Measurements from ENCODE around the gene OSMR. TPM values are rescaled to one million over a fixed set of nuclear protein-coding genes. Genes with fewer than 3 reads are reported as not detected.

Gene OSMR
- total and polyA plus RNA-seq, 9 of the 15 experiments (the other 6 are each of a cell fraction or from before 2014, with no cell fraction given), result 0.18 to 1.7 (median 0.94) TPM

- H3K9me3 ChIP-seq (replicated peaks; ENCODE audit: control insufficient read depth, insufficient read depth, low read depth, low read length), result no peaks in the 10 kb centered on the region
- no peaks in the 10 kb centered on the region for H3K36me3 ChIP-seq (ENCODE audit: control insufficient read depth, insufficient read depth, low read length)
- intact Hi-C loops (cut with micrococcal nuclease) (loop anchor here (10.0 kb wide), 1 partner anchor 355 kb away; no protein-coding TSS in a partner anchor), in situ Hi-C loops (cut with MboI) (no loop called here)
- ChIA-PET POLR2A (interaction anchor here (0.9 kb wide), 1 partner anchor 9 kb away, joined by 3 read pairs; no protein-coding TSS in a partner anchor), CTCF (ENCODE audit: low intra/inter-chr PET ratio) (no interaction called here)
- H3K9me1 ChIP-seq (ENCODE audit: control insufficient read depth, insufficient read depth, low read length), result no peaks in the 10 kb centered on the region
- no peak for ATAC-seq
- WGBS (ENCODE audit: insufficient coverage, low coverage, missing lambda C conversion rate), result 0% methylated on average over 2 of the region's 2 CpGs
- 0 out of 5 replicates have a peak, but pooled peaks cover 0 to 4% of the 10 kb centered on the region in 2 experiments for H3K27me3 ChIP-seq (ENCODE audit: control insufficient read depth in 2 of 2, insufficient read depth in 2 of 2, low read length in 2 of 2)
- DNase-seq (ENCODE audit: extremely low read depth in 1 of 4, low spot score in 3 of 4), result no peak
- no peak overlapping the region for H3K4me2 ChIP-seq (ENCODE audit: insufficient read depth, low read length)
- H3K27ac ChIP-seq (ENCODE audit: extremely low read depth, low read depth, low read length), result no peak overlapping the region
- no peaks in the 10 kb centered on the region for H4K20me1 ChIP-seq (replicated peaks; ENCODE audit: control insufficient read depth, insufficient read depth, low read length)
- H2AFZ ChIP-seq (ENCODE audit: low read depth, low read length), result no peak overlapping the region
- H3K4me1 ChIP-seq (replicated peaks in 1 of 2; ENCODE audit: control insufficient read depth in 2 of 2, insufficient read depth in 2 of 2, low read length in 2 of 2), result peaks cover 0 to 8% of the 10 kb centered on the region in 2 experiments; a peak in 2 of 5 replicates
- TF ChIP-seq ELK1 (CRISPR knock-in tag; IDR thresholded peaks at IDR 0.05) (no peak), ZNF41 (CRISPR knock-in tag; conservative IDR thresholded peaks at IDR 0.05) (no peak), DACH1 (IDR thresholded peaks at IDR 0.05; ENCODE audit: partially characterized antibody) (no peak), ZSCAN29 (IDR thresholded peaks at IDR 0.05) (no peak), KAT7 (CRISPR knock-in tag; IDR thresholded peaks at IDR 0.05; ENCODE audit: borderline replicate concordance) (no peak), SNRNP70 (optimal IDR thresholded peaks at IDR 0.05; ENCODE audit: low read depth, low read length) (no peak), SLC30A9 (CRISPR knock-in tag; IDR thresholded peaks at IDR 0.05) (no peak), ZEB2 (IDR thresholded peaks at IDR 0.05) (no peak)
- no TSS peak for BruUV-seq (replicated peaks)
- no peak overlapping the region for H3K4me3 ChIP-seq
- no peak for FAIRE-seq
- no peaks in the 10 kb centered on the region for H3K79me2 ChIP-seq (ENCODE audit: control insufficient read depth, insufficient read depth, low read length)
- no peak overlapping the region for H3K9ac ChIP-seq (ENCODE audit: insufficient read depth in 1 of 2, low read depth in 2 of 2, low read length in 2 of 2)
Observed at GRCh38 chr5:38929838-38930237, 84.0 kb downstream of the OSMR start.
